D721Med (cell line): ENCODE measurements around the gene TXN.
A peak's percentile ranks its signal among the peaks of the same experiment; 100 is the strongest.

Source experiments
- DNase-seq: peaks from one replicate; pipeline ENCODE4 v3.0.0; 2011; ENCODE audit warnings: low spot score; ENCODE audit not compliant: insufficient read length
- FAIRE-seq: peaks from 2 replicates; lab custom pipeline; 2011; peaks lifted over from hg19 to GRCh38; lab: Jason Lieb, UNC
- TF ChIP-seq, protein P1 (sequence below): IDR thresholded peaks from 2 replicates; pipeline ENCODE4 v1.5.1; 2012; ENCODE audit warnings: mild to moderate bottlenecking, control low read depth; ENCODE audit not compliant: insufficient read depth; ENCODE audit errors: missing control alignments

The TXN gene

DNA sequence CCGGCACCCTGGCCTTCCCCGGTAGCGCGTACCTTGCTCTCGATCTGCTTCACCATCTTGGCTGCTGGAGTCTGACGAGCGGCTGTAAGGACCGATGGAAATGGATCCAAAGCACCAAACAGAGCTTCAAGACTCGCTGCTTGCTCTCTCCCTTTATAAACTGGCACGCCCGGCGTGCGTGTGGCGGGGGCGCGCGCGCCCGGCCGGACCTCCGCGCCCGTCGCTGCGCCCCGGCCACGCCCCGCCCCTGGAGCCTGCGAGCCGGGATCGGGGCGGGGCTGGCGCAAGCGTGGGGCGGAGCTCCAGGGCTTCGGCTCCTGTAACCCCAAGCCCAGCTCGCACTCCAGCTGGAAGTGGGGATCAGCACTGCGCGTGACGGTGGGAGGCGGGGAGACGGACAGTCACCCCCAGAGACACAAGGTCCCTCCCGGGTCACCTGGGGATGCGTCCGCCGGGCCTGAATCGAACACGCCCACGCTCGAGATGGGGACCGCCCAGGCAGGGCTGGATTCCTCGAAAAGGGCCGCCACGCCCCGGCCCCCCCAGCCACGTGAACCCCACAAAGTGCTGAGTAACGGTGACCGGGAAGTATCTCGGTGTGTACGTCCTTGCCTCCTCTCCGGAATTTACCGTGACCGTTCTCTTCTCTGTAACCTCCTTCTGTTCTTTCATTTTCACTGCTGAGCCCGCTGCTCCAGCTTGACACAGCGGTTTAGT, at the start of gene TXN:
TXN (minus strand) TSS at position 128 of the 717 bp plus-strand sequence; CDS start at position 56, 72 bp downstream.
- DNase-seq = peak; percentile 30
- FAIRE-seq = no peak
- TF ChIP-seq, protein P1, sequence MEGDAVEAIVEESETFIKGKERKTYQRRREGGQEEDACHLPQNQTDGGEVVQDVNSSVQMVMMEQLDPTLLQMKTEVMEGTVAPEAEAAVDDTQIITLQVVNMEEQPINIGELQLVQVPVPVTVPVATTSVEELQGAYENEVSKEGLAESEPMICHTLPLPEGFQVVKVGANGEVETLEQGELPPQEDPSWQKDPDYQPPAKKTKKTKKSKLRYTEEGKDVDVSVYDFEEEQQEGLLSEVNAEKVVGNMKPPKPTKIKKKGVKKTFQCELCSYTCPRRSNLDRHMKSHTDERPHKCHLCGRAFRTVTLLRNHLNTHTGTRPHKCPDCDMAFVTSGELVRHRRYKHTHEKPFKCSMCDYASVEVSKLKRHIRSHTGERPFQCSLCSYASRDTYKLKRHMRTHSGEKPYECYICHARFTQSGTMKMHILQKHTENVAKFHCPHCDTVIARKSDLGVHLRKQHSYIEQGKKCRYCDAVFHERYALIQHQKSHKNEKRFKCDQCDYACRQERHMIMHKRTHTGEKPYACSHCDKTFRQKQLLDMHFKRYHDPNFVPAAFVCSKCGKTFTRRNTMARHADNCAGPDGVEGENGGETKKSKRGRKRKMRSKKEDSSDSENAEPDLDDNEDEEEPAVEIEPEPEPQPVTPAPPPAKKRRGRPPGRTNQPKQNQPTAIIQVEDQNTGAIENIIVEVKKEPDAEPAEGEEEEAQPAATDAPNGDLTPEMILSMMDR = no peak

DNA sequence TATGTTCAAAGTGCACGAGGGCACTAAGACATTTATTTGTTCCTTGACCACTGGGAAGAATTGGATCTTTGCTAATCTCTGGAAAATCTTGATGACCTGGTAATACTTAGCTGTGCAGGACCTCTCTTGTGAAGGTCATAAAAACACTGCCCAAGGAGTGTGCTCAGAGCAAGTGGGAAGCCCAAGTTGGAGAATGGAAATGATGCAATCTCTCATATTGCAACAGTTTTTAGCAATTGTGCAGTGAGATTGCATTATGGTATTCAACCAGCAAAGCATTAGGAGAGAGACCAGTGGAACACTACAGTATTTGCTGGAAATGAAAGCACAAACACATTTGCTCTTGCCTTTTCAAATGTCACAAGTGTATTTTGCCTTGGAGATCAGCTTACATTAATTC, 46.8 kb upstream of the TXN start:
- DNase-seq (no peak), FAIRE-seq (no peak)
- TF ChIP-seq, protein P1 = no peak

DNA sequence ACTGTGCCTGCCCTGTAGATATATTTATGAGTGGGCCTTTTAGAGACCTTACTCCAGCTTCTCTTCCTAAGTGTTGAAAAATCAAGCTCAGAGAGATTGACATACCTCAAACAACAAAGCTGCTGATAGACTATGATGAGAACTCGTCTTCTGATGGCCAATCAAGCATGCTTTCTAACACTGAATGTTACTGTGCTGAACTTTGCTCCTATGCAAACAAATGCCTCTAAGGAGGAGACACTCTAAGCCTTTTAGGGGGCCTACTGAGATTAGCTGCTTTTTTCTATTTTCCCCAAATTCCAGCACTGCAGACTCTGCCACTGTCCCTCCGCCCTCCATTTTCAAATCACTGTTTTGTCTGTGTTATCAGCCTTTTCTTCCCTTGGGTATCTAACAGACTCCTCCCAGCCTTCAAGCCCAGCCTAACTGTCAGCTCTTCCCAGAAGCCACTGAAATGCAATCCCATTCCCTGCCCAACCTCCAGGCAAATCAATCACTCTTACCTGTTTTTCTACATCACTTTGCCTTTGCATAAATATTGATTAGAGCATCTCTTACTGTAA, 41.8 kb upstream of the TXN start:
- TF ChIP-seq, protein P1 = no peak
- FAIRE-seq = no peak

DNA sequence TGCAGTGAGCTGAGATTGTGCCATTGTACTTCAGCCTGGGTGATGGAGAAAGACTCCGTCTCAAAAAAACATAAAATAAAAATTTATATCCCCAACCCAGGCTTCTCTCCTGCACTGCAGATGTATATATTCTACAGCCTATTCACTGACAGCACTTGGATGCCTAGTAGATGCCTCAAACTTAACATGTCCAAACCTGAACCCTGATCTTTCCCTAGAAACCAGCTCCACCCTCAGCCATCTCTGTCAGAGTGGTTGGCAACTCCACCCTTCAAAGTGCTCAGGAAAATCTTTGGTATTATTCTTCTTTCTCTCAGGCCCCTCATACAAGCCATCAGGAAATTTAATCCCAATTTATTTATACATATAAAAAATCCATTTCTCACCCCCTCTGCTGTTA, 36.9 kb upstream of the TXN start:
- TF ChIP-seq, protein P1 = no peak
- DNase-seq (no peak), FAIRE-seq (no peak)

More for the DNA sequence above, 41.8 kb upstream of the TXN start:
- no peak for DNase-seq

DNA sequence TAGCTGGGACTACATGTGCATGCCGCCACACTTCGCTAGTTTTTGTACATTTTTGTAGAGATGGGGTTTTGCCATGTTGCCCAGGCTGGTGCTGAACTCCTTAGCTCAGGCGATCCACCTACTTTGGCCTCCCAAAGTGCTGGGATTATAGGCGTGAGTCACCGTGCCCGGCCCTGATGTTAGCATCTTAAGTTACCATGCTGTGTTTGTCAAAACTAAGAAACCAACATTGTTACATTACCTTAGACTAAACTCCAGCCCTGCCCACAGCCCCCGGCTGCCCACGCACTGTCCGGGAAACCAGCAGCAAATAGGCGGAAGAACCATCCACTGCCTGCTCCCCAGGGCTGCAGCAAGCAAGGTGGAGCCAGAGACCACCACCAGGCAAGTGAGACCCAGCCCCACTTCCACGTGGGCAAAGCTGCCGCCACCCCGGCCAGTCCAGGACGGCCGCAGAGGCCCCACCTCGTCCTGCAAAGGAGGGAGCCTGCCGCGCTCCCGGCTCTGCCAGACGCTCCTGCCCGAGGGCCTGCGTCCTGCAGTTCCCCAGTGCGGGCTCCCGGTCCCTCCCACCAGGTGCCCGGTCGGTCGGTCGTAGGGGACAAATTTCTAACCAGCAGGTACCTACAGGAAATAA, 35.7 kb upstream of the TXN start:
- DNase-seq = no peak
- TF ChIP-seq, protein P1 = no peak
- FAIRE-seq = no peak

DNA sequence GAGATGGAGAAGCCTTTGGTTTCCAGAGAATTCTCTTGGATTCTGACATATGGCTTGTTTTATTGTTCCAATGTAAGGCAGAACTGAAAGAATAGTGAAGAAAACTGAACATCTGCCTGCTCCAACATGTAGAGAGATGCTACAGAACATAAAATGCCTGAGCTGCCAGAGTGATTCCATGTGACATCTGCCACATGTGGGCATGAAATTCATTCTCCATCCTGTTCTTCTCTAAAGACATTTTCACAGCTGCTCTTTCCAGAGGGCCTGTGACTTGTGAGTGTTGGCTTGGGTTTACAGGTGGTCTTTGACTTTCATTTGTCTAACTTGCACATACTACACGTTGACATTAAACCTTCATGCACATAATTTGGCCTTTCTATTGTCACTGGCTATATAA, 33.7 kb upstream of the TXN start:
- DNase-seq (no peak), FAIRE-seq (no peak)
- TF ChIP-seq, protein P1 = no peak
